Spinal cord (tissue), 10 donors: ENCODE measurements around the gene USP17L24. TPM values are rescaled to one million over a fixed set of nuclear protein-coding genes. Genes with fewer than 3 reads are reported as not detected.
"Not testable (repeated sequence)": the region's sequence is repeated elsewhere in the genome, so short reads cannot be mapped to it uniquely, and the experiment has no call there.

ENCODE experiments used
- DNase-seq, 6 donors: peaks; one replicate each; pipeline versions ENCODE4 v3.0.0 to v3.0.0-alpha.2; 2013 to 2015; ENCODE audit warnings: low spot score in 6 of 6, low read depth in 4 of 6
- H3K27ac ChIP-seq: one replicate; pipeline ENCODE4 v1.5.1; 2013; ENCODE audit warnings: low read depth, low read length, control low read depth
- H3K27me3 ChIP-seq: one replicate; pipeline ENCODE4 v1.6.1; 2013; ENCODE audit warnings: low read length; ENCODE audit not compliant: control insufficient read depth, insufficient read depth
- H3K36me3 ChIP-seq: one replicate; pipeline ENCODE4 v1.6.1; 2013; ENCODE audit warnings: low read length; ENCODE audit not compliant: control insufficient read depth, insufficient read depth
- H3K4me1 ChIP-seq: one replicate; pipeline ENCODE4 v1.6.1; 2013; ENCODE audit warnings: low read length; ENCODE audit not compliant: control insufficient read depth, insufficient read depth
- H3K4me3 ChIP-seq: one replicate; pipeline ENCODE4 v1.5.1; 2013; ENCODE audit warnings: low read depth, low read length, control low read depth
- H3K9me3 ChIP-seq: one replicate; pipeline ENCODE4 v1.6.1; 2013; ENCODE audit warnings: low read length; ENCODE audit not compliant: control insufficient read depth, insufficient read depth
- WGBS: methylation state at CpG from one replicate; pipeline ENCODE4 v1.1.5; 2013; ENCODE audit warnings: missing lambda C conversion rate; ENCODE audit not compliant: insufficient coverage; 5-methylcytosine and 5-hydroxymethylcytosine counted together
- long read RNA-seq, 4 donors: transcript quantifications; one replicate each; lab custom pipeline, GENCODE V29; 2026
- polyA plus RNA-seq, 2 donors: library from polyadenylated mRNA; unstranded; fragments of 120-200 nt; gene quantifications; one replicate each; pipeline ENCODE4 v1.2.1, GENCODE V29; 2013; ENCODE audit not compliant: insufficient read length in 2 of 2
- total RNA-seq, 2 donors: library from RNA; depleted of rRNA in 1 of 2; stranded (reverse); fragments of 120-200 nt in 1 of 2; fragments of >200 nt in 1 of 2; gene quantifications; one replicate each; pipeline versions ENCODE4 v1.2.3 to v1.2.4, GENCODE V29; 2013 to 2014
- donor health status: healthy.

USP17L24 gene, protein sequence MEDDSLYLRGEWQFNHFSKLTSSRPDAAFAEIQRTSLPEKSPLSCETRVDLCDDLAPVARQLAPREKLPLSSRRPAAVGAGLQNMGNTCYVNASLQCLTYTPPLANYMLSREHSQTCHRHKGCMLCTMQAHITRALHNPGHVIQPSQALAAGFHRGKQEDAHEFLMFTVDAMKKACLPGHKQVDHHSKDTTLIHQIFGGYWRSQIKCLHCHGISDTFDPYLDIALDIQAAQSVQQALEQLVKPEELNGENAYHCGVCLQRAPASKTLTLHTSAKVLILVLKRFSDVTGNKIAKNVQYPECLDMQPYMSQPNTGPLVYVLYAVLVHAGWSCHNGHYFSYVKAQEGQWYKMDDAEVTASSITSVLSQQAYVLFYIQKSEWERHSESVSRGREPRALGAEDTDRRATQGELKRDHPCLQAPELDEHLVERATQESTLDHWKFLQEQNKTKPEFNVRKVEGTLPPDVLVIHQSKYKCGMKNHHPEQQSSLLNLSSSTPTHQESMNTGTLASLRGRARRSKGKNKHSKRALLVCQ
- total RNA-seq, result not detected
- polyA plus RNA-seq, result not detected
- long read RNA-seq, donor 1, result 0 reads
- long read RNA-seq, donor 2, result 0 reads
- long read RNA-seq, donor 3, result 0 reads
- long read RNA-seq, donor 4, result 0 reads

DNA sequence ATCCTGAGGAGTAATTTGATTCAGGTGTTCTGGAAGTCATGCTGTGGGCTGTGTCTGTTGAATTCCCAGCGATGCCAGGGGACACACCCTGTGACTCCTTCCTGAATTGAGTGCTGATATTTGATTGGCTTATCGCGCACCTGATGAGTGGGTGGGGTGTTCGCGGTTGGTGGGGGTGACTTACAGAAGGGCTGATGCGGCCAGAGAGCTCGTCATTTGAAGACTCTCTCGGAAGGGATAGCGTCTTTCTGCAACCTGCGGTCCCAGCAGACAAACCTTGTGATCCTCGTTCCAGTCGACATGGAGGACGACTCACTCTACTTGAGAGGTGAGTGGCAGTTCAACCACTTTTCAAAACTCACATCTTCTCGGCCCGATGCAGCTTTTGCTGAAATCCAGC is at the start of gene USP17L24:
Gene USP17L24 (plus strand): TSS at position 301 of the 400 bp plus-strand sequence. CDS start 0 bp downstream, at position 301.
- not testable (repeated sequence) for H3K4me1 ChIP-seq, DNase-seq, H3K36me3 ChIP-seq, H3K9me3 ChIP-seq, H3K27ac ChIP-seq, H3K4me3 ChIP-seq, H3K27me3 ChIP-seq
- WGBS, result no CpG with 5 or more reads among the region's 15 CpGs

DNA sequence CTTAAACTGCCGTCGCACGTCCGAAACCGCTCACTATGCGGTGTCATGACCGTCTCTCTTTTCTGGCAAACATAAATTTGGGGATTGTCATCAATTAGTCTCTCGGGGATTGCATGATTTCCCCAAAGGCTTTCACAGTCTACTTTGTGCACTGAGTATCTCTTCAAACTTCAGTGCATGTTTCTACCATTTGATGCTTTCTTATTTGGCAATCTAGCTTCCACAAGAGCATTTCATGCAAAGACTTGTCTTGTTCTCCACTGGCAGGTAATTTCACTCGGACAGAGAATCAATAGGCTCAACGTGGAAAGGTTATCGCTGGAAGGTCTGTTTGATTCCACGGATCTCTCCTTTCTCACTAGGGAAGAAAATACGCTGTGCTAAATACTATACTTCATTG is 774 bp upstream of the USP17L24 start:
- H3K9me3 ChIP-seq, H3K4me1 ChIP-seq, H3K27me3 ChIP-seq, DNase-seq, H3K36me3 ChIP-seq, H3K4me3 ChIP-seq, H3K27ac ChIP-seq: not testable (repeated sequence)
- WGBS, result no CpG with 5 or more reads among the region's 13 CpGs

DNA sequence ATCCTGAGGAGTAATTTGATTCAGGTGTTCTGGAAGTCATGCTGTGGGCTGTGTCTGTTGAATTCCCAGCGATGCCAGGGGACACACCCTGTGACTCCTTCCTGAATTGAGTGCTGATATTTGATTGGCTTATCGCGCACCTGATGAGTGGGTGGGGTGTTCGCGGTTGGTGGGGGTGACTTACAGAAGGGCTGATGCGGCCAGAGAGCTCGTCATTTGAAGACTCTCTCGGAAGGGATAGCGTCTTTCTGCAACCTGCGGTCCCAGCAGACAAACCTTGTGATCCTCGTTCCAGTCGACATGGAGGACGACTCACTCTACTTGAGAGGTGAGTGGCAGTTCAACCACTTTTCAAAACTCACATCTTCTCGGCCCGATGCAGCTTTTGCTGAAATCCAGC is 4.6 kb downstream of the USP17L24 start, which contains the start of gene USP17L25:
Gene USP17L25 (plus strand): TSS at position 301 of the 400 bp plus-strand sequence. CDS start 0 bp downstream, at position 301.
- not testable (repeated sequence) for H3K9me3 ChIP-seq, H3K4me1 ChIP-seq, H3K27ac ChIP-seq, H3K27me3 ChIP-seq, DNase-seq, H3K36me3 ChIP-seq, H3K4me3 ChIP-seq
- no CpG with 5 or more reads among the region's 15 CpGs for WGBS

DNA sequence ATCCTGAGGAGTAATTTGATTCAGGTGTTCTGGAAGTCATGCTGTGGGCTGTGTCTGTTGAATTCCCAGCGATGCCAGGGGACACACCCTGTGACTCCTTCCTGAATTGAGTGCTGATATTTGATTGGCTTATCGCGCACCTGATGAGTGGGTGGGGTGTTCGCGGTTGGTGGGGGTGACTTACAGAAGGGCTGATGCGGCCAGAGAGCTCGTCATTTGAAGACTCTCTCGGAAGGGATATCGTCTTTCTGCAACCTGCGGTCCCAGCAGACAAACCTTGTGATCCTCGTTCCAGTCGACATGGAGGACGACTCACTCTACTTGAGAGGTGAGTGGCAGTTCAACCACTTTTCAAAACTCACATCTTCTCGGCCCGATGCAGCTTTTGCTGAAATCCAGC is 9.4 kb downstream of the USP17L24 start, which contains the start of gene USP17L26:
Gene USP17L26 (plus strand): TSS at position 301 of the 400 bp plus-strand sequence. CDS start 0 bp downstream, at position 301.
- no CpG with 5 or more reads among the region's 15 CpGs for WGBS

DNA sequence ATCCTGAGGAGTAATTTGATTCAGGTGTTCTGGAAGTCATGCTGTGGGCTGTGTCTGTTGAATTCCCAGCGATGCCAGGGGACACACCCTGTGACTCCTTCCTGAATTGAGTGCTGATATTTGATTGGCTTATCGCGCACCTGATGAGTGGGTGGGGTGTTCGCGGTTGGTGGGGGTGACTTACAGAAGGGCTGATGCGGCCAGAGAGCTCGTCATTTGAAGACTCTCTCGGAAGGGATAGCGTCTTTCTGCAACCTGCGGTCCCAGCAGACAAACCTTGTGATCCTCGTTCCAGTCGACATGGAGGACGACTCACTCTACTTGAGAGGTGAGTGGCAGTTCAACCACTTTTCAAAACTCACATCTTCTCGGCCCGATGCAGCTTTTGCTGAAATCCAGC is 14.1 kb downstream of the USP17L24 start, which contains the start of gene USP17L5:
Gene USP17L5 (plus strand): TSS at position 301 of the 400 bp plus-strand sequence. CDS start 0 bp downstream, at position 301.
- not testable (repeated sequence) for H3K9me3 ChIP-seq, DNase-seq, H3K27me3 ChIP-seq, H3K36me3 ChIP-seq, H3K4me3 ChIP-seq, H3K4me1 ChIP-seq, H3K27ac ChIP-seq
- WGBS, result no CpG with 5 or more reads among the region's 15 CpGs

More for the DNA sequence above, 9.4 kb downstream of the USP17L24 start, which contains the start of gene USP17L26:
- H3K4me3 ChIP-seq, DNase-seq, H3K36me3 ChIP-seq, H3K27me3 ChIP-seq, H3K4me1 ChIP-seq, H3K27ac ChIP-seq, H3K9me3 ChIP-seq: not testable (repeated sequence)

DNA sequence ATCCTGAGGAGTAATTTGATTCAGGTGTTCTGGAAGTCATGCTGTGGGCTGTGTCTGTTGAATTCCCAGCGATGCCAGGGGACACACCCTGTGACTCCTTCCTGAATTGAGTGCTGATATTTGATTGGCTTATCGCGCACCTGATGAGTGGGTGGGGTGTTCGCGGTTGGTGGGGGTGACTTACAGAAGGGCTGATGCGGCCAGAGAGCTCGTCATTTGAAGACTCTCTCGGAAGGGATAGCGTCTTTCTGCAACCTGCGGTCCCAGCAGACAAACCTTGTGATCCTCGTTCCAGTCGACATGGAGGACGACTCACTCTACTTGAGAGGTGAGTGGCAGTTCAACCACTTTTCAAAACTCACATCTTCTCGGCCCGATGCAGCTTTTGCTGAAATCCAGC is 18.9 kb downstream of the USP17L24 start, which contains the start of gene USP17L27:
Gene USP17L27 (plus strand): TSS at position 301 of the 400 bp plus-strand sequence. CDS start 0 bp downstream, at position 301.
- H3K9me3 ChIP-seq, H3K36me3 ChIP-seq, H3K27me3 ChIP-seq, H3K27ac ChIP-seq, DNase-seq, H3K4me1 ChIP-seq, H3K4me3 ChIP-seq: not testable (repeated sequence)
- no CpG with 5 or more reads among the region's 15 CpGs for WGBS

DNA sequence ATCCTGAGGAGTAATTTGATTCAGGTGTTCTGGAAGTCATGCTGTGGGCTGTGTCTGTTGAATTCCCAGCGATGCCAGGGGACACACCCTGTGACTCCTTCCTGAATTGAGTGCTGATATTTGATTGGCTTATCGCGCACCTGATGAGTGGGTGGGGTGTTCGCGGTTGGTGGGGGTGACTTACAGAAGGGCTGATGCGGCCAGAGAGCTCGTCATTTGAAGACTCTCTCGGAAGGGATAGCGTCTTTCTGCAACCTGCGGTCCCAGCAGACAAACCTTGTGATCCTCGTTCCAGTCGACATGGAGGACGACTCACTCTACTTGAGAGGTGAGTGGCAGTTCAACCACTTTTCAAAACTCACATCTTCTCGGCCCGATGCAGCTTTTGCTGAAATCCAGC is 23.6 kb downstream of the USP17L24 start, which contains the start of gene USP17L28:
Gene USP17L28 (plus strand): TSS at position 301 of the 400 bp plus-strand sequence. CDS start 0 bp downstream, at position 301.
- no CpG with 5 or more reads among the region's 15 CpGs for WGBS
- not testable (repeated sequence) for H3K4me1 ChIP-seq, H3K27ac ChIP-seq, H3K27me3 ChIP-seq, H3K4me3 ChIP-seq, H3K36me3 ChIP-seq, H3K9me3 ChIP-seq, DNase-seq

DNA sequence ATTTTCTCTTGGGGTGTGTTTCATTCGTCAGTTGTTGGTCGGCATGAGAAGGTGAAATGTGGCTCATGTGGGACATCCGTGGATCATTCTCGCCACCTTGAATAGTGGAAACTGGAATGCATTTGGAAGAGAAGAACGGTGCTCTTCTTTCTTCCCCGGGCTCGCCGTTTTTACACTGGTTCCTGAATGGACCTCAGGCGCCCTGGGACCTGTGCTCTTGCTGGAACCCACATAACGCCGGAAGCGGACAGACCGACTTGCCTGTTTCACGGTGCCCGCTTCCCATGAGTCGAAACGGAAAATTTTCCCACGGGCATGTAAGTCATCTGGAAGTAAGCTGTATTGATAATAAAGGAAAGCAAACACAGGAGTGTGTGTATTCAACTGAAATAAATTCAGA is 25.9 kb downstream of the USP17L24 start:
- not testable (repeated sequence) for H3K4me3 ChIP-seq, H3K9me3 ChIP-seq, H3K27me3 ChIP-seq, H3K4me1 ChIP-seq, H3K27ac ChIP-seq, DNase-seq, H3K36me3 ChIP-seq
- 94% methylated on average over 8 of the region's 18 CpGs for WGBS

DNA sequence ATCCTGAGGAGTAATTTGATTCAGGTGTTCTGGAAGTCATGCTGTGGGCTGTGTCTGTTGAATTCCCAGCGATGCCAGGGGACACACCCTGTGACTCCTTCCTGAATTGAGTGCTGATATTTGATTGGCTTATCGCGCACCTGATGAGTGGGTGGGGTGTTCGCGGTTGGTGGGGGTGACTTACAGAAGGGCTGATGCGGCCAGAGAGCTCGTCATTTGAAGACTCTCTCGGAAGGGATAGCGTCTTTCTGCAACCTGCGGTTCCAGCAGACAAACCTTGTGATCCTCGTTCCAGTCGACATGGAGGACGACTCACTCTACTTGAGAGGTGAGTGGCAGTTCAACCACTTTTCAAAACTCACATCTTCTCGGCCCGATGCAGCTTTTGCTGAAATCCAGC is 28.4 kb downstream of the USP17L24 start, which contains the start of gene USP17L29:
Gene USP17L29 (plus strand): TSS at position 301 of the 400 bp plus-strand sequence. CDS start 0 bp downstream, at position 301.
- no CpG with 5 or more reads among the region's 15 CpGs for WGBS
- H3K27ac ChIP-seq, result not testable (repeated sequence)

More for the DNA sequence above, 28.4 kb downstream of the USP17L24 start, which contains the start of gene USP17L29:
- H3K36me3 ChIP-seq, H3K9me3 ChIP-seq, H3K27me3 ChIP-seq, DNase-seq, H3K4me1 ChIP-seq, H3K4me3 ChIP-seq: not testable (repeated sequence)
